H9 (cell line): ENCODE measurements around the gene PIK3C2A. TPM values are rescaled to one million over a fixed set of nuclear protein-coding genes. Genes with fewer than 3 reads are reported as not detected.

Experiments used
- DNase-seq: peaks from one replicate; pipeline ENCODE4 v3.0.0-alpha.2; 2017
- H2AFZ ChIP-seq: one replicate; pipeline ENCODE4 v1.6.1; 2013; ENCODE audit warnings: mild to moderate bottlenecking, low read length, control low read depth, moderate library complexity
- H2AK5ac ChIP-seq: 2 replicates; pipeline ENCODE4 v1.6.1; 2013; ENCODE audit warnings: low read length, control low read depth, mixed read lengths; ENCODE audit not compliant: insufficient read length
- H2BK120ac ChIP-seq: one replicate; pipeline ENCODE4 v1.6.1; 2013; ENCODE audit warnings: low read depth, mild to moderate bottlenecking, low read length, control low read depth, inconsistent platforms; ENCODE audit not compliant: poor library complexity, severe bottlenecking
- H2BK12ac ChIP-seq: 2 replicates; pipeline ENCODE4 v1.6.1; 2013; ENCODE audit warnings: low read length, control low read depth, mixed read lengths, low read depth; ENCODE audit not compliant: insufficient read length
- H2BK15ac ChIP-seq: 2 replicates; pipeline ENCODE4 v1.6.1; 2013; ENCODE audit warnings: low read depth, low read length, control low read depth
- H2BK20ac ChIP-seq: one replicate; pipeline ENCODE4 v1.6.1; 2013; ENCODE audit warnings: low read depth, mild to moderate bottlenecking, low read length, control low read depth, inconsistent platforms; ENCODE audit not compliant: poor library complexity, severe bottlenecking
- H2BK5ac ChIP-seq: 2 replicates; pipeline ENCODE4 v1.6.1; 2013; ENCODE audit warnings: low read length, control low read depth, mixed read lengths; ENCODE audit not compliant: insufficient read length
- H3K14ac ChIP-seq: 2 replicates; pipeline ENCODE4 v1.6.1; 2013; ENCODE audit warnings: low read length, control low read depth; ENCODE audit not compliant: insufficient read depth
- H3K18ac ChIP-seq: 2 replicates; pipeline ENCODE4 v1.6.1; 2013; ENCODE audit warnings: low read depth, mild to moderate bottlenecking, mixed read lengths, low read length, control low read depth; ENCODE audit not compliant: insufficient read length
- H3K23ac ChIP-seq: 2 replicates; pipeline ENCODE4 v1.6.1; 2013; ENCODE audit warnings: low read length, control low read depth, mixed read lengths, low read depth; ENCODE audit not compliant: insufficient read length
- H3K23me2 ChIP-seq: 2 replicates; pipeline ENCODE4 v1.6.1; 2013; ENCODE audit warnings: low read depth, mild to moderate bottlenecking, mixed read lengths, low read length, control low read depth; ENCODE audit not compliant: insufficient read length, poor library complexity, severe bottlenecking
- H3K27ac ChIP-seq: 2 replicates; pipeline ENCODE4 v1.5.1; 2013; ENCODE audit warnings: low read length, control low read depth, mixed read lengths, low read depth; ENCODE audit not compliant: insufficient read length
- H3K27me3 ChIP-seq: 2 replicates; pipeline ENCODE4 v1.6.1; 2013; ENCODE audit warnings: low read length, control low read depth, inconsistent platforms; ENCODE audit not compliant: insufficient read depth
- H3K4ac ChIP-seq: 2 replicates; pipeline ENCODE4 v1.6.1; 2013; ENCODE audit warnings: low read depth, mild to moderate bottlenecking, control low read depth, inconsistent platforms, low read length, moderate library complexity
- H3K4me1 ChIP-seq: 2 replicates; pipeline ENCODE4 v1.6.1; 2013; ENCODE audit warnings: low read length, control low read depth, inconsistent platforms; ENCODE audit not compliant: insufficient read depth
- H3K4me2 ChIP-seq: 2 replicates; pipeline ENCODE4 v1.6.1; 2013; ENCODE audit warnings: low read length, control low read depth, mixed read lengths; ENCODE audit not compliant: insufficient read length, insufficient read depth
- H3K56ac ChIP-seq: 2 replicates; pipeline ENCODE4 v1.6.1; 2013; ENCODE audit warnings: low read depth, mild to moderate bottlenecking, mixed read lengths, low read length, control low read depth; ENCODE audit not compliant: insufficient read length
- H3K79me1 ChIP-seq: 2 replicates; pipeline ENCODE4 v1.6.1; 2013; ENCODE audit warnings: low read depth, mild to moderate bottlenecking, moderate library complexity, low read length, control low read depth, inconsistent platforms; ENCODE audit not compliant: insufficient read depth, poor library complexity, severe bottlenecking
- H3K79me2 ChIP-seq: 2 replicates; pipeline ENCODE4 v1.6.1; 2013; ENCODE audit warnings: low read length, control low read depth, inconsistent platforms; ENCODE audit not compliant: insufficient read depth
- H3K9ac ChIP-seq: 2 replicates; pipeline ENCODE4 v1.6.1; 2013; ENCODE audit warnings: low read length, control low read depth, mixed read lengths; ENCODE audit not compliant: insufficient read length; ENCODE audit errors: extremely low read depth
- H3K9me3 ChIP-seq: one replicate; pipeline ENCODE4 v1.6.1; 2013; ENCODE audit warnings: low read depth, low read length, inconsistent platforms; ENCODE audit not compliant: control insufficient read depth
- H3T11ph ChIP-seq: one replicate; pipeline ENCODE4 v1.6.1; 2013; ENCODE audit warnings: mild to moderate bottlenecking, low read length, control low read depth, inconsistent platforms
- H4K20me1 ChIP-seq: one replicate; pipeline ENCODE4 v1.6.1; 2013; ENCODE audit not compliant: control insufficient read depth, insufficient read length, insufficient read depth
- H4K5ac ChIP-seq: 2 replicates; pipeline ENCODE4 v1.6.1; 2013; ENCODE audit warnings: low read depth, mild to moderate bottlenecking, mixed read lengths, low read length, control low read depth; ENCODE audit not compliant: insufficient read length
- H4K8ac ChIP-seq: replicated peaks from 2 replicates; pipeline ENCODE4 v1.6.1; 2013; ENCODE audit warnings: low read length, control low read depth, mixed read lengths, low read depth; ENCODE audit not compliant: insufficient read length
- H4K91ac ChIP-seq: 2 replicates; pipeline ENCODE4 v1.6.1; 2013; ENCODE audit warnings: low read depth, mild to moderate bottlenecking, moderate library complexity, mixed read lengths, low read length, control low read depth; ENCODE audit not compliant: insufficient read length
- H3K27ac Mint-ChIP-seq, 3 experiments: 2 replicates in 2 of 3; 3 replicates in 1 of 3; pipeline ENCODE4 v1.8.0; 2020 to 2021; ENCODE audit warnings: mixed read lengths in 3 of 3, mild to moderate bottlenecking in 1 of 3, moderate library complexity in 1 of 3
- H3K27me3 Mint-ChIP-seq: 2 replicates; pipeline ENCODE4 v1.8.0; 2021; ENCODE audit warnings: low read depth, mild to moderate bottlenecking, moderate library complexity, mixed read lengths
- H3K36me3 Mint-ChIP-seq, 3 experiments: 2 replicates in 2 of 3; 3 replicates in 1 of 3; pipeline ENCODE4 v1.8.0; 2020 to 2021; ENCODE audit warnings: low read depth in 3 of 3, mixed read lengths in 3 of 3; ENCODE audit not compliant: insufficient read depth in 1 of 3
- H3K4me1 Mint-ChIP-seq, 2 experiments: 2 replicates each; pipeline ENCODE4 v1.8.0; 2020; ENCODE audit warnings: mixed read lengths in 2 of 2
- H3K4me3 Mint-ChIP-seq, 2 experiments: 2 replicates in 1 of 2; 3 replicates in 1 of 2; pipeline ENCODE4 v1.8.0; 2020 to 2021; ENCODE audit warnings: mild to moderate bottlenecking in 2 of 2, mixed read lengths in 2 of 2, moderate library complexity in 1 of 2
- H3K9me3 Mint-ChIP-seq, 2 experiments: 2 replicates in 1 of 2; 3 replicates in 1 of 2; pipeline ENCODE4 v1.8.0; 2020; ENCODE audit warnings: mild to moderate bottlenecking in 2 of 2, mixed read lengths in 2 of 2, moderate library complexity in 1 of 2
- CTCF ChIP-seq: fragments of 200-600 bp; sonication (generic); conservative IDR thresholded peaks from 3 replicates; pipeline ENCODE4 v1.8.0; 2021; ENCODE audit warnings: antibody characterized with exemption, mild to moderate bottlenecking
- WGBS: extraction: QIAGEN DNeasy Blood & Tissue Kit; methylation state at CpG from one replicate; pipeline ENCODE4 v1.1.7; 2013; ENCODE audit warnings: missing lambda C conversion rate, low lambda C conversion rate, mixed read lengths; ENCODE audit not compliant: insufficient read length; ENCODE audit errors: extremely low coverage; 5-methylcytosine and 5-hydroxymethylcytosine counted together
- total RNA-seq: library from RNA; stranded (reverse); gene quantifications from 2 replicates; pipeline ENCODE4 v1.2.1, GENCODE V29; 2021

The PIK3C2A gene
- total RNA-seq, 1 experiment from 2014 or later, result 82.6 TPM

GRCh38 chr11:17163291-17163690, 44.5 kb downstream of the PIK3C2A start:
- Mint-ChIP-seq H3K27me3 (no peaks in the 10 kb centered on the region), H3K9me3 (no peaks in the 10 kb centered on the region), H3K4me1 (peaks cover 0 to 12% of the 10 kb centered on the region in 2 experiments; a peak in 2 of 4 replicates), H3K36me3 (peaks cover 6 to 13% (median 7%) of the 10 kb centered on the region in 3 experiments; a peak in 5 of 7 replicates), H3K27ac (peak overlapping the region in 1 of 3 experiments; percentile 74; a peak in 2 of 7 replicates), H3K4me3 (no peak overlapping the region)
- Histone ChIP-seq H3K4me2 (no peak overlapping the region), H3K4me1 (no peaks in the 10 kb centered on the region), H4K20me1 (no peaks in the 10 kb centered on the region), H3K27me3 (no peaks in the 10 kb centered on the region), H3K23ac (no peak overlapping the region), H3K79me2 (peaks cover 22% of the 10 kb centered on the region; the same call in 1 of the 2 replicates), H3K14ac (no peak overlapping the region), H4K5ac (no peak overlapping the region), H2BK15ac (no peak overlapping the region), H3K79me1 (peaks cover 12% of the 10 kb centered on the region), H4K91ac (no peak overlapping the region), H3T11ph (no peak overlapping the region), H3K27ac (no peak overlapping the region), H3K4ac (no peak overlapping the region), H2AK5ac (no peak overlapping the region), H3K23me2 (no peaks in the 10 kb centered on the region), H2AFZ (no peak overlapping the region), H2BK5ac (no peak overlapping the region), H3K9ac (no peak overlapping the region), H2BK120ac (no peak overlapping the region), H3K9me3 (no peaks in the 10 kb centered on the region), H3K18ac (no peak overlapping the region), H2BK12ac (no peak overlapping the region), H2BK20ac (no peak overlapping the region), H4K8ac (no peak overlapping the region), H3K56ac (no peak overlapping the region)
- WGBS, result no CpG with 5 or more reads among the region's 5 CpGs
- TF ChIP-seq CTCF, result no peak
- no peak for DNase-seq
